NCI-H2196 (cell line): ENCODE results near the gene ACSL3.

ENCODE experiments used
- DNase-seq: peaks from one replicate; lab custom pipeline; 2025; ENCODE audit not compliant: unreplicated experiment; lab: John Stamatoyannopoulos, UW

The ACSL3 gene

DNA sequence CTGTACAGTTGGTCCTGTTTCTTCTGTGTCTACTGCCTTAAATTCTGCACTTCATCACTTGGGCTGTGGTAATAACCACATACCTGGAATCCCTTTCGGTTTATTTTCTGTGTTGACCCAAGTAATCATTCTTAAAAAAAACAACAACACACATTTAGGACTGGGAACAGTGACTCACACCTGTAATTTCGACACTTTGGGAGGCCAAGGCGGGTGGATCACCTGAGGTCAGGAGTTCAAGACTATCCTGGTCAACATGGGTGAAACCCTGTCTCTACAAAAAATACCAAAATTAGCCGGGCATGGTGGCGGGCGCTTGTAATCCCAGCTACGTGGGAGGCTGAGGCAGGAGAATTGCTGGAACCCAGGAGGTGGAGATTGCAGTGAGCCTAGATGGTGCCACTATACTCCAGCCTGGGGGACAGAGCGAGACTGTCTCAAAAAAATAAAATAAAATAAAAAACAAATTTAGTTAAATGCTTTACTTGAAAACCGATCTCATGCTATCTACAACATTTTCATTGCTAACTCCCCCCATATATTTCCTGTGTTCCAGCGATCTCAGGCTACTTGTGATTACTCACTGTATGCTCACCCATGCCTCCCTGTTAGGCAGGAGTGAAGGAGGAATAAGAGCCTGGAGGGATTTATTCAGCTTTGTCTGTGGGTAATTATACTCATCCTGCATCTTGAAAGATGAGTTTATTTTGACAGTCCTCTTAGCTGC lies 18.2 kb downstream of the ACSL3 start:
- DNase-seq, result no peak

DNA sequence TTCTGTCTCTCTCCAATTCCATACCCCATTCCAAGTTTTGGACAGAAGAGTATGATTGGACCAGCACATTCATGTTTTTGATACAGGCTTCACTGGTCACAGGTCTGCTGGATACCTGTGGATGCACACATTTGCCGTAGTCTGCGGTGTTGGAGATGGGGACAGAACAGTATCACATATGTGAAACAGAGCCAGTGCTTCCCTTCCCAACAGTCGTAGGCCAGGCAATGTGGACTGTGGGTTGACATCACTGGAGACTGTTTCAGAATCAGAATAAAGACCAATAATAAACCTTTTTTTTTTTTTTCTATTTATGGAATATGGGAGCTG lies 18.7 kb downstream of the ACSL3 start:
- DNase-seq, result no peak

DNA sequence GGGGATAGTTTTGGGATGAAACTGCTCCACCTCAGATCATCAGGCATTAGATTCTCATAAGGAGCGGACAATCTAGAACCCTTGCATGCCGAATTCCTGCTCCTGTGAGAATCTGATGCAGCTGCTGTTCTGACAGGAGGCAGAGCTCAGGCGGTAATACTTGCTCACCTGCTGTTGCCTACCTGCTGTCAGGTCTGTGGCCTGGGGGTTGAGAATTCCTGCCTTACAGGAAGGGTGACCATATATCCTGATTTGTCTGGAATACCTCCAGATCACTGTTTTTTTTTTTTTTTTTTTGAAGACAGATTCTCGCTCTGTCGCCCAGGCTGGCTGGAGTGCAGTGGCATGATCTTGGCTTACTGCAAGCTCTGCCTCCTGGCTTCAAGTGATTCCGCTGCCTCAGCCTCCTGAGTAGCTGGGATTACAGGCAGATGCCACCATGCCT lies 21.7 kb downstream of the ACSL3 start:
- DNase-seq, result no peak

DNA sequence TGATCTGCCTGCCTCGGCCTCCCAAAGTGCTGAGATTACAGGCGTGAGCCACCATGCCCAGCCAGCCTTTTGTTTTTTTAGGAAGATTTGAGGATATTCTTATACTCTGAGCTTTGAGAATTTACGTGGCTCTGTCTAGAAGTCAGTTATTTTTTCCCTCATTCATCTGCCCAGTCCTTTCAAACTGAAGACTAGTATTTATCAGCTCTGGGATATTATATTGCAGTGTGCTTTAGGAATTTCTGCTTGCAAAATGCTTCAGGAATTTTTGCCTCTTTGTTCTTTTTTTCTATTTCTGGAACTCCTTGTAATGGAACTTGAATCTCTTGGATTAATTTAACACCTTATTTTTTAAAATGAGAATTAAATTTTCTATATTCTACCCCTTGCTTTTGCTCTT lies 22.6 kb downstream of the ACSL3 start:
- no peak for DNase-seq

DNA sequence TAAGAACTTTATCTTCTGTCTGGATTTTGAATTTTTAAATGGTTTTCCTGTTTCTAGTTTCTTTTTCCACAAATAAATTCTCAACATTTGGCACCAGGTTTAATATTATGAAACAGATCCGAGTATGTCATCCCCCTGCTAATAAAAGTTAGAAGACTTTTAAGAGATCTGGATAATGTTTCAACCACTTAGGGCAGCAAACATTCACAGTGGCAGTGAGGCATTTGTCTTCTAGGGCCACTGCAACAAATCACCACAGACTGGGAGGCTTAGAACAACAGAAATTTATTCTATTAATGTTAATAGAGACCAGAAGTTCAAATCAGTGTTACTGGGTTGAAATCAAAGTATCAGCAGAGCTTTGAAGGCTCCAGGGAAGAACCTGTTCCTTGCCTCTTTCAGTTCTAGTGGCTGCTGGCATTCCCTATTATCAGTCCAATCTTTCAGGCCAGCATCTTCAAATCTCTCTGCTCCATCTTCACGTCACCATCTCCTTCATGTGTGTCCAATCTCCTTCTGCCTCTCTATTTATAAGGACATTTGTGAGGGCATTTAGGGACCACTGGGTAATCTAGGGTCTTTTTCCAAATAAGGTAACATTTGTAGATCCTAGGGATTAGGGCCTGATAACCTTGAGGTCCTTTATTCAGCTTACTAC lies 23.4 kb downstream of the ACSL3 start:
- no peak for DNase-seq

DNA sequence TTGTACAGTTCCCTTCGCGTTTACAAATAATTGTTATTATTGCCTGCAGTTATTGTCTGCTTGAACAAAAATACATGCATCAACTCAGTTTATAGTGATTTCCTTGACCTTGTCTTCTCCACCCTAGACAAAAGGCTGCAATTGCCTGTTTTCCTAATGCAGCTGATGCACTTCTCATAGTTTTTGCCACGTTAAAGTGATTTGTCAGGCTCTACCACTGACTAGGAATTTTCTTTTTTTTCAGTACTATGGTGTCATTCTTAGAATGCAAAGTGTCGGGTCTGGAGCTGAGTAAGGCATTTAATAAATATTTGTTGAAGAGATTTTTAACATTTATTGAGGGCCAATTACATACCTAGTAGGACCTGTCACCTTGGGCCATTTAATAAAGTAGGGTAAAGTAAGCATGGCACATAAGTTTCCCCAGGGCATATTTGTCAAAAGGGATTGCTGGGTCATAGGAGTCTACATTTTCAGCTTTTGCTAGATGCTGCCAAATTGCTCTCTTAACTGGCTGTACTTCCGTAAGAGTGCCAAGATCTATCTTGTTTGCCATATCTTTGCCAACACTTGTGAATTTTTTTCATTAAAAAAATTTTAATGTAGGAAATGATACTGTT lies 24.1 kb downstream of the ACSL3 start:
- DNase-seq, result peak; percentile 12

DNA sequence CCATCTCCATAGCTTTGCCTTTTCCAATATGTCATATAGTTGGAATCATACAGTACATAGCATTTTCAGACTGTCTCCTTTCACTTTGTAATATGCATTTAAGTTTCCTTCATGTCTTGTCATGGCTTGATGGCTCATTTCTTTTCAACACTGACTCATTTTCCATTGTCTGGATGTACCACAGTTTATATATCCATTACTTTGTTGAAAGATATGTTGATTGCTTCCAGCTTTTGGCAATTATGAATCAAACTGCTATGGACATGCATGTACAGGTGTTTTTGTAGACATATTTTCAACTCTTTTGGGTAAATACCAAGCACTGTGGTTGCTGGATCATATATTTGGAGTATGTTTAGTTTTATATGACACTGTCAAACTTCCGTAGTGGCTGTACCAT lies 26.3 kb downstream of the ACSL3 start:
- no peak for DNase-seq

DNA sequence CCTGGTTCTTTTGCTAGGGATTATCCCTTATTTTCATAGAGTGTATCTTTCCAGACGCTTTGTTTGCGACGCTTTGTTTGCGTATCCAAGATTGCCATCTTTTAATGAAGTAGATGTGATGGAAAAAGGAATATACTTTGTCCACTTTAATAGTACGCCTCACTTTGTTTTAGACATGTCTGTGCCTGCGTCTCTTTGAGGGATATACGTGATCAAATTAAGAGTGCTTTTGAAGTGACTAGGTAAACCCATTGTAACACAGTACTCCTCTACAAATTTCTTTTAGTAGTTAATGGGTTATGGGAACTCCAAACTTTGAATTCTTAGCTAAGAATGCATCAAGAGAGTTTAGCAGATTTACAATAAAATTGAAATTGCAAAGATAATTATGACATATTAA lies 27.9 kb downstream of the ACSL3 start:
- DNase-seq, result no peak

DNA sequence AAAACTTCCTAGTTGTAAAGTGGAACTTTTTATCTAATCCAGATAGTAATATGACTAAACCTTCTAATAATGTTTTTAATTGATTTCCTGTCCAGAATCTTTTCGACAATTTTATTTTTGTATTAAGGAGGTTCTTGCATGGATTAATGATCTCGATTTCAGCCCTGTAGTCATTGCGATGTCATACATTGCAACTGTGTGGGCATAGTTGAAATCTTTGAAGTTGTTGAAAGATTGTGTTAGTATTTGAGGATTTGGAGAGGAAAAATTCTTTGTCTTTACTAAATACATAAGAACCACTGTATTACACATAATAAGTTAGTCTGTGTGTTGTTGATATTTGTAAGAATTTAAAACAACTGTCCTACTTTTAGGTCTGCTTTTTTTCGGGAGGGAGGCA lies 31.1 kb downstream of the ACSL3 start:
- no peak for DNase-seq

DNA sequence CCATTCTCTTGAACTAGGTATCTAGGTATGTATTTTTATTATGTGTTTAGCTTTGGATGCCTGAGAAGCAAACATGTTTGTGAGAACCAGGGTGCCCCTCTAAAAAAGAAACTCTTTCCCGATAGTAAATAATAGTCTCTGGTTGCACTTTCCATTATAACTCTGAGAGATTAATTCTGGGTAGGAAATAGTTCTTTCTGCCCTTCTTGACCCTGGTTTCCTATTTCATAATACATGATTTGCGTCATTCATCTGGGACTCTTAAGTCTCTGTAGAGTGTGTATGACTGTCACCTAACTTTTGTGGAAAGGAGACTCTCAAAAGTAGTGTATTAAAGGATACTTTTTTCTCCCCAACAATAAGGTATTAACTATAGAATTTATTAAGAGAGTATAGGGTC lies 31.5 kb downstream of the ACSL3 start:
- DNase-seq, result no peak

DNA sequence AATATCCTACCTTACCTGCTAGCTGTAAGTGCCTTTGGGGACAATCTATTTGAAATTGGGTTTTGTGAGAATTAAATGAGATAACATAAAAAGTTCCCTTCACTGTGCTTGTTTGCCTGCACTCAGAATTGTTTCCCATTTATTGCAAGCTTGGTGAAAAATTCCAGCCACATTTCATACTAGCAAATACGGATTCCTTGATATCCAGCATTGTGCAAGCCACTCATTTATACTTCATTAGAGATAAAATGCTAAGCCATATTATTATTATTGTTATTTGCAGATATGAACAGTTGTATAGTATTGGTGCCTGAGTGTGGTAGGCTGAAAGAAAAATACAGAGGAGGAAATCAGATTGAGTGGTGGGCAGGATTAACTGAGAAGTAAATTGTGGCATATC lies 31.9 kb downstream of the ACSL3 start:
- no peak for DNase-seq

DNA sequence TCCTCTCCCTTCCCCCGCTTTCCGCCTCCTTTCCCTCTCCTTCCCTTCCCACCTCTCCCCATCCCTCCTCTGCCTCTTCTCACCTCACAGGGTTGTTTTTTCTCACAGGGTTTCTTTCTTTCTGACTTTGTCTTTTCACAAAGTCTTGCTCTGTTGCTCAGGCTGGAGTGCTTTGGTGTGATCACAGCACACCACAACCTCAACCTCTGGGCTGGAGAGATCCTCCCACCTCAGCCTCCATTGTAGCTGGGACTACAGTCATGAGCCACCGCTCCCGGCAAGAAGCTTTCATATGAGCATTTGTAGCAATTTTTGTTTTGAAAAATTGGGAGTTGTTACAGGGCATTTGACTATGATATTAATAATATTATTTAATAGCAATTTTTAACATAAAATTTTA lies 32.9 kb downstream of the ACSL3 start:
- no peak for DNase-seq

DNA sequence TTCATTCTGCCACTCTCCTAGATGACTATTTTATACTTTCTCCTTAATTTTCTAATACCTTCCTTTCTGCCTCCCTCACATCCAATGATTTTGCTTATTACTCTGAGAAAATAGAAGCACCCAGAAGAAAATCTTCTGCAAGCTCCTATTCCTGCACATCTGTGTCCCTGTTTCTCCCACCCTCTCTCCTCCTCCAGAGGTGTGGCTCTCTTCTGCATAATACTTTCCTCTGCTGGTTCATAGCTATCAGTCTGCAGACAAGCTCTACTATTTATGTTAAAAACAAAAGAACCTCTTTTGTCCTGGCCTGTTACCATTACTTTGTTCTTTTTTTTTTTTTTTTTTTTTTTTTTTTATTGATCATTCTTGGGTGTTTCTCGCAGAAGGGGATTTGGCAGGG lies 34.3 kb downstream of the ACSL3 start:
- DNase-seq, result no peak

DNA sequence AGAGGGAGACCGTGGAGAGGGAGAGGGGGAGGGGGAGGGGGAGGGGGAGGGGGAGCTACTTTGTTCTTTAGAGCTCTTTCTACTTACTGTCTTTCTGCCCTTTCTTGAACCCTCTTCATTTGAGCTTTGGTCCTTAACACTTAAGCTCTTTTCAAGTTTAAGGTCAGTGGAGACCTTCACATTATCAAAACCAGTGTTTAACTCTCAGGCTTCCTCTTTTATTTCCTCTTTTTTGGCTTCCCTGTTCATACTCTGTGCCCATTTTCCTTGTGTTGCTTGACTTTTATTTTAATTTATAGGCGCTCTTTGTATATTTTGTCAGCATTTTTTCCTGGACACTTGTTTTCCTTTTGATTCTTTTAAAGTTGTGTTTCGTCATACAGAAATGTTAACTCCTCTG lies 37.1 kb downstream of the ACSL3 start:
- no peak for DNase-seq

DNA sequence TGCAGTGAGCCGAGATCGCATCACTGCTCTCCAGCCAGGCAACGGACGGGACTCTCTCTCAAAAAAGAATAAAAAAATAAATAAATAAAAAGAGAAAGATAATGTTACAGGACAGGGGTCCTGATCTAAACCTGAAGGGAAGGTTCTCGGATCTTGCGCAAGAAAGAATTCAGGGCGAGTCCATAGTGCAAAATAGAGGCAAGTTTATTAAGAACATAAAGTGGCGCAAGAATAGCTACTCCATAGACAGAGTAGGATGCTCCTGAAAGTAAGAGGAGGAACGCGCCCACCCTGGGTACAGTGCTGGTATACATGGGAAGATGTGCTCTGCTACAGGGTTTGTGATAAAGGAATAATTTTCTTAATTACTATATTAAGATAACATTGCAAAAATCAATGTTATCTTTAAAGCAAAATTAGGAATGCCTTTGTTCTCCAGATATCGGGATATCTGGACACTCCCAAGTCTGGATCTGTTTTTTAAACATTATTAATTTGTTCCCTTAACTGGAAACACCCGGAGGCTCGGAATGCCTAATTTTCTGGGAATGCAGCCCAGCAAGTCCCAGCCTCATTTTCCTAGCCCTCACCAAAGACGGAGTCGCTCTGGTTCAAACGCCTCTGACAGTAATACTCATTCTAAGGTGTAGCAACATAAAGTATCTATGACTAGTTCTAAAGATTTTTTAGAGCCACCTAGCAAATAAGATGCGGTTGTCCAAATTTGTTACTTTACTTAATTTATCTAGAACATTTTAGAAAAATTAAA lies 38.8 kb downstream of the ACSL3 start:
- no peak for DNase-seq

DNA sequence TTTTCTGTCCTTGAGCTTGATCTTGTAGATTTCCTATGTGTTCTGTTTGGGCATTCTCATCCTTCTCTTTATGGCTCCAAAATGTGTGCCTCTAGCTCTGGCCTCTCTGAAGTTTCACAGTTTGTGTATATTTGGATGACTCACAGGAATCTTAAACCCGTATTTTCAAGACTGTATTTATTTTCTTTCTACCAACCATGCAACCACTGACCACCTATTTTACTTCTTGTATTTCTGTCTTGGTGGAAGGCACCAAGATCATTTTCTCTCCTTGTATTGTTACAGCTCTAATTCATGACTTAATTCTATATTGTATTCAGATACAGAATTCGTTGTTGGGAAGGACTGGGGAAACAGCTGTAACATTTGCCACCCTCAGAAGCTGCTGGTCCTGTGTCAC lies 39.5 kb downstream of the ACSL3 start:
- DNase-seq, result no peak

DNA sequence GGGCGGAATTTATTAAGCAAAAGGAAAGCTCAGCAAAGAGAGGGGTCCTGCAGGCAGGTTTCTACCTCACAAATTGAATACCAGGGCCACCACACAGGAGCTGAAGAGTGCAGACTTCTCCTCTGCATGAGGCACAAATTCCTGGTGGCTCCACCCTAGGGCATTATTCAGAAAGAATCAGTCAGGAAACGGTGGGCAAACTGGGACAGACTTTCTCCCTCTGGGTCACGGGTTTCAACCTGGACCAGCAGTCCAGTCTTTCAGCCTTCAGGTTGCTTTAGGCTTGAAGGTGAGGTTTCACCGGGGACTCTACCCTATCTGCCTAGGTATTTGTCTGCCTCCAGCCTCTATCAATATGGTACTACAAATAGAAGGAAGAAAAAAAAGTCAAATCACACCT lies 41.8 kb downstream of the ACSL3 start:
- no peak for DNase-seq

DNA sequence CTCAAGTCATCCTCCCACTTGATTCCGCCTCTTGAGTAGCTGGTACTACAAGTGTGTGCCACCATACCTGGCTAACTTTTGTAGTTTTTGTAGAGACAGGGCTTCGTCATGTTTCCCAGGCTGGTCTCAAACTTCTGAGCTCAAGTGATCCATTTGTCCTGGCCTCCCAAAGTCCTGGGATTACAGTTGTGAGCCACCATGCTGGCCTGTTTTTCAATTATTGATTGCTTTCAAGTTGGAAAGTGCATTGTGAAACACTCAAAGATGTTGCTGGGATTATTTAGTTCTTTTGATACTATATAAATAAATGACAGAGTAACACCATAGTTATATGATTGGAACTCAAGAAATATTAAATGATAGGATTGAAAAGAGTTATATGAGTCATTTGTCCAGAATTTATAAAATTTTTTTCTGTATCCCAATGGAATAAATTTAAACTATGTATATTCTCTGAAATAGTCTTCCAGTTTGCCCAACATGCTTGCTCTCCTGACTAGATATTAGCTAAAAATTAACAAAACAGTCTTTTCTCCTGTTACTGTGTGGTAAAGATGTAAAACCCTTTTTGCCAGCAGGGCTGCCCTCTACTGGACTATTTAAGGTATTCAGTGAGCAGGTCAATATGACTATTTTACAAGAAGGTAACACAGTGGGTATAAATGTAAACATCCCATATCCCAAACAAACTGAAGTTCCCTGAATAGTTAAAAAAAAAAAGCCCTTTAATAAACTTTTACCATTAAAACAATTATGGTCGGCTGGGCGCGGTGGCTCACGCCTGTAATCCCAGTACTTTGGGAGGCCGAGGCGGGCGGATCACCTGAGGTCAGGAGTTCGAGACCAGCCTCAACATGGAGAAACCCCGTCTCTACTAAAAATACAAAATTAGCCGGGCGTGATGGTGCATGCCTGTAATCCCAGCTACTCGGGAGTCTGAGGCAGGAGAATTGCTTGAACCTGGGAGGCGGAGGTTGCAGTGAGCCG lies 42.7 kb downstream of the ACSL3 start:
- DNase-seq, result peak; percentile 58

DNA sequence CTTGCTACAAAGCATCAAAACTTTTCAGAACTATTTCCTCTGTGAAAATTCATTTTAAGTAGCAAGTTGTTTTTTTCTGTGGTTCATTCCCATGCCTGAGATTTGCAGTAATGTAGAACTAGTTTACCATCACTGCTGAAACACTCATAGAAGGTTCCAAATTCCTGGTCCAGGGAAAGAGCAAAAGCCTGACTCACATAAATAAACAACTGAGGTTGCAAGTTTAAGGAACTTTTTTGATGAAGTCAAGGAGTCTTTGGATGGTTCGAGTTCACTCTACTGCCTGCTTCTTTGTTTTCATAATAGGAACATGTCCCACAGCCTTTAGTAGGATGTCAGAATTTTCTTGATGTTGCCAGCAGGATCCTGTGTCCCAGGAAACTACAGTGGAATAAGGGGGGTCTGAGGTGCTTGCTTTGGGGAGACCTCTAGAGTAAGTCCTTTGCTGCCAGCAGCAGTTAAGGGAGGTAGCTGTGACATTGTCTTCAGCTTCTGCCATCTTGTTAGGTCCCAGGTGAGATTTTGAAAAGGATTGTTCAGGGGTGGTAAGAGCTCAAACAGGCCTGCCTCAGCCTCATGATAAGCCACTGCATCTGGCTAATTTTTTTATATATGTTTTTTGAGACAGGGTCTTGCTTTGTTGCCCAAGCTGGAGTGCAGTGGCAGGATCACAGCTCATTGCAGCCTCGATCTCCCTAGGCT lies 43.9 kb downstream of the ACSL3 start:
- no peak for DNase-seq

DNA sequence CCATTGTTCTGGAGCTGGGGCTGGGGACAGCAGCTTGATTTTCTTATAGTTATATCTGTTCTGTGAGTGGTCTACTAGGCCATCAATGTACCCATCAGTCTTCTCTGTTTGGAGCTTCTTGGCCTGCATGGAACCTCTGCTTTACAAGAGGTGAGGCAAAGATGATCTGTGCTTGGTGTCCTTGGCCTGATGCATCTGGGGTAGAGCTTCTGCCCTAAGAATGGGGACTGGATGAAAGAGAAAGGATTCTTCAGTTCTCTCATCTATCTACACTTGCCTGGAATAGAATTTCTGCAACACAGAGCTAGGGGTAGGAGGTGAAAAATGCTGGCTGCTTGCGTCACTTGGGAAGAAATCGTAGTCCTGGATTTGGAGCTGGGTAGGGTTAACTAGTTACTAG lies 46.2 kb downstream of the ACSL3 start:
- no peak for DNase-seq
